Inferior parietal cortex (tissue), 1 donor: ENCODE measurements around the gene NEBL.

Experiments used
- DNase-seq: peaks from one replicate; pipeline ENCODE4 v3.0.0-alpha.2; 2016; ENCODE audit errors: extremely low spot score

Gene NEBL

DNA sequence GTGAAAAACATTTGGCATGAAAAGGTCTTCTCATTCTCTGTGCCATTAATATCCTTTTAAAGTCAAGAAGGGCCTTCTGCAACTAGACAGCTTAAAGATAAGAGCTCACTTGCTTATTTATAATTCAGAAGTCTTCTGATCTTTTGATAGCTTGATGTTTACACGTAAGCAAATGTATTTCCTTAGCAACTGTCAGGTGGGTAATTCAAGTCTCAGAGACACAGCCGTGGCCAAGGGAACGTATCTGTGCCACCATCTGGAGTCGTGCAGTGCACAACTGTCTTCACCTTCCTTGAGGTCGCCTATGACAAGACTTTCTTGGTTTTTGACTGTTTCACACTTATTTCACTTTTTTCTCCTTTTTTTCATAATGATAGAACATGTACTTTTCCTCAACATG, 4.0 kb upstream of the NEBL start:
- DNase-seq, result no peak

DNA sequence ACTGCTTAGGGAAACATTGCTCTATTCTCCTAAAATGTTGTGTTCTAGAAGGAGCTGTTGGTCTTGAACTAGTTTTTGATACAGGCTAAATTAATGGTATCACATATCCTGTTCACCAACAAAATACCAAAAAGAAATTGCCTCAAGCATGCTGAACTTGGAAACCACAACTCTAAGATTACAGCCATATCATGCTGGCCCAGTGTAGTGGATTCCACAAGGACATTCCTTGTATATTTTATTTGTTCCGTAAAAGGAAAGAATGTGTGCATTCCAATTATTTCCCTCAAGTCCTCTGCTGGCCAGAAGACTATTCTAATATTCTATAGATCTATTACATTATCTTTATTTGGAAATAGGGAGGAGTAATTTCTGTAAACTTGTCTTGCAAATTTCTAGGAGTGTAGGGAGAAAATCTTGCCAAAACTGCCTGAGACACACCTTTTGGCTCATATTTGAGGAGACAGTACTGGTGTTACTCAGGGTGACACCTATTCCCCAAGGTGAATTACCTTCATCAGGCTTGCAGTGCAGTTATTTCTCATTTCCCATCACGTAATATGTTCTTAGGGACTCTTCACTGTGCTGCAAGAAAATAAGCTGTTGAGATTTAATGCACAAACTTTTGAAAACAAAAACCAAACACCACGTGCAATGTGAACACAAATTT, 1.9 kb upstream of the NEBL start:
- DNase-seq, result no peak

GRCh38 chr10:20893297-20893696, 3.8 kb downstream of the NEBL start:
- DNase-seq, result no peak

GRCh38 chr10:20892796-20893195, 4.3 kb downstream of the NEBL start:
- DNase-seq, result no peak

- no peak for DNase-seq
Observed at GRCh38 chr10:20892011-20892585, 5.0 kb downstream of the NEBL start.

DNA sequence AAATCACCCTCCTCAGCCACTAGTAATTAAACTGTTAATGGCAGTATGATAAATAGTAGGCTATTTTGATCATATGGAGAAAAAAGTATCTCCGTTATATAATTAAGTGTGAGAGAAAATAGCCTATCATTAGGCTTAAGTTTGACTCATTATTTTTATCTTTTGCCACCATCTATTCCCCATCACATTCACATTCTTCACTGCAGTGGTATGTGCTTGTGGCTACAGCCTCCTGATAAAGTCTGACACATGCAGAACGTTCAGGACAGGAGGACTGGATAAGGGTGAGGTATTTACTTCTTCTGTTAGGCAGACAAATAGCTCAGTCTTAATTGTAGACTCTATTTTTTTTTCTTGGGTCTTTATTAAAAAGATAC, 5.8 kb downstream of the NEBL start:
- DNase-seq, result no peak

DNA sequence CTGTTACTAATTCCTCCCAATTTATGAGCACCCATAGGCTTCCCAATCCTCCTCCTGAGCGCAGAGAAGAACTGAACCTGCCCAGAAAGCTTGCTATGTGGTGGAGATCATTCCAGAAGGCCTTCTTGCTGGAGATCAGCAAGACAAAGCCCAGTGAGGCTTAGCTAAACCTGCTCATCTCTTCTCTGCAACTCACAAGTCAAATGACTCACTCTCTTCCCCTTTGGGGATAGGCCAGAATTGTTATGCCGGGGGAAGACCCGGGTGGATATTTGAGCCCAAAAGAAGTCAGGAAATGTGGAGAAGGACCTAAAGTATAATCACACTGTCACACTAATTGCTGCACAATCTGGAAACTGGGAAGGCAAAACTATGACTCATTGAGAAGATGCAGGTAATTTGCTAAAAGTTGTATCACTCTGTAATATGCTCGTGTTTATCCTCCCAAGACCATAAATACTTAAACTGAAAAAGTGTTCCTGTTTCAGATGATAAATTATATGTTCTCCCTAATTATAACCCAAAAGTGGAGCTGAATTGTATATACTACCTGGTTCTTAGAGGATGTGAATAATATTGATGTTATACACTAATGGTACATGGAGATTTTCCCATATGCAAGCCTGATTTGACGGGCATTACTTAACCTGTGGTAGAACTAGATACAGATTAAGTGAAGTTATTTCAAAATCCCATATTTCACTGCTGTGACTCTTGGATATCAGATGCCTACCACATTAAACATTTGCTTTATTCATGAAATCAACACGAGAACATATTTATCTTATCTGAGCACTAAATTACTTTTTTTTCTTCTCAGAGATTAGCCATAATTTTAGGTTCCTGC, 6.4 kb downstream of the NEBL start:
- DNase-seq, result no peak

DNA sequence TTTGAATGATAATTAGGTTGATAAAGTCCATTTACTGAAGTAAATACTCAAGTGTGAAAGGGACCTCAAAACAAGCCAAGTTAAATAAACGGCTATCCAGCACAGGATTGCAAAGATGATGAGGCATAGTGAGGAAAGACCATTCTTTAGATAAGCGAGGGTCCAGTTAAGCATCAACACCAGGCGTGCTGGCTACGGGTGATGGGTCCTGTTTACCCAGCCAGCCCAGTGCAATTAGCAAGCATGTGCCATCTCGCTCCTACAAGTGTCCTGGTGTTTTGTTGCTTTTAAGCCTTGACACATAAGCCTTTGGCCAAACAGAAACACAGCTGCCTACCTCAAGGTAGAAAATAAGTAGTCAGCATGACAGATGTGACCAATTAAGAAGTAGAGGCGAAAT, 7.1 kb downstream of the NEBL start:
- DNase-seq, result no peak

- DNase-seq, result no peak
Observed at GRCh38 chr10:20888620-20889330, 8.3 kb downstream of the NEBL start.

DNA sequence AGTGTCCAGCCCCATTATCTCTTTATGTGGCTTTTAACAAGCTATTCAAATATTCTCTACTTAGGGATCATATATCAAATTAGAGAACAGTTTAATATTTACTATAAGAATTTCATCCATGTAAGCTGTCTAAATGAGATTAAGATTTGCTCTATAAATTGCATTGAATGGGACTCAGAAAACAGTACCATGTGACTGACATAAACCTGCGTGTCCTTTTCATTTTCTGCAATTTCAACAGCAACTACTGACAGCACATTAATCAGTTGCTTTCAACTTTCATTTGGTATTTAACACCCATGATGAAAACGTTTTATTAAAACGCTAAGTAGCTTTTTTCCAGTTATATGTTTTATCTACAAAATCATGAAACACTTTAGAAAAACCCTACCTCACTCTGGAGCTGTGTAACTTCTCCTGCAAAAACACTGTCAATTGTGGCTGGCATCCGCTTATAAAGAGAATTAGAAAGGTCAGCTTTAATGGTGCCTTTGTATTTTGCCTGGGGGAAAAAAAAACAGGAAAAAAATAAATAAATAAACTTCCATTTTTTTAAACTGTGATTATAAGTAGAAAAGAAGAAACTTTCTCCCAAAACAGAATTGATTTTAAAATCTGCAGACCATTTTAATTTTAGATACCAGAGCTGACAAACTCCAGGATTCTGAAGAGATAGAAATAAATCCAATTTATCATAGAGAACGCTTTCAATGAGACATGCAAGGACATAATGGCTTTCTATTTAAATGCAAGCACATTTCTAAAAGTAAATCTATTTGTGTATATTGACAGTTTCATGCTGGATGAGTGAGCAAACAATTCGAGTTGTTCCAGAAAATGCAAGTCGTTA, 9.2 kb downstream of the NEBL start:
- no peak for DNase-seq

DNA sequence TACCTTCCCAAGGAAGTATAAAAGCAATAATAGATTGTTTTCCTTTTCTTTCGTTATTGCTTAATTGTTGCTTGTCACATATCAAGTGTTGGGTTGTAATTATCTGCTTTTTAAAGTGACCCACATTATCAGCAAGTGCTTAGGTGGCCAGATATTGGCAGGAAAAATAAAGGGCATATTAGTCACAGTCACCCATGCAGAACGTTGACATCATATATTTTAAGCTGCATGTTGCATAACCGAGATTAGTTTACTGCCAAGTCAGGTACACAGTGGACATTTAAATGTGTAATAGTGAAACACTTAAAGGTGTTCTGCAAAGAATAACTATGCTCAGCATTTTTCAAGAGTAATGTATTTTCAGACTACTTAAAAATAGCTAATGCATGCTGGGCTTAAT, 11.4 kb downstream of the NEBL start:
- DNase-seq, result no peak

- DNase-seq, result no peak
Observed at GRCh38 chr10:20883552-20883951, 13.6 kb downstream of the NEBL start.

GRCh38 chr10:20882091-20882490, 15.0 kb downstream of the NEBL start:
- no peak for DNase-seq

- DNase-seq, result no peak
Observed at GRCh38 chr10:20879136-20879535, 18.0 kb downstream of the NEBL start.

- no peak for DNase-seq
Observed at GRCh38 chr10:20877986-20878983, 18.8 kb downstream of the NEBL start.

- no peak for DNase-seq
Observed at GRCh38 chr10:20877554-20877953, 19.6 kb downstream of the NEBL start.

- DNase-seq, result no peak
Observed at GRCh38 chr10:20874261-20874660, 22.9 kb downstream of the NEBL start.

- DNase-seq, result no peak
Observed at GRCh38 chr10:20871970-20872369, 25.1 kb downstream of the NEBL start.

GRCh38 chr10:20870834-20871233, 26.3 kb downstream of the NEBL start:
- no peak for DNase-seq

DNA sequence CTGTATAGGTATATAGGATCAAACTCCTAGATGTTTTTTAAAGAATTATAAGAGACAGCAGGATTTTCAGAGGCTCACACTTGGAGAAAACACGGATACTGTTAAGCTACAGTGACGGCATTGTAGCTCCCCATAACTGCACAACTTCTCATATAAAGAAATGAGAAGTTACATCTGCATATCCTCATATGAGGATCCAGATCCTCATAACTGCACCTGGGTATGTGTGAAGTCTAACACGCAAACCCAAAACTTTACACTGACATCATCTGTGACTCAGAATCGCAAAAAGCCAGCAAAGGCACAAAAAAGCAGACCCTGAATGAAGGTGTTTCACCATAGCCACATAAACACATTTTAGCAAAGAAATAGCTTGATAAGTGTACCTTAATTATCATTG, 34.1 kb downstream of the NEBL start:
- no peak for DNase-seq
